Transverse colon (tissue), 4 donors: ENCODE data around the gene TXNL1. TPM values are rescaled to one million over a fixed set of nuclear protein-coding genes. Genes with fewer than 3 reads are reported as not detected.
"Not testable (repeated sequence)": the region's sequence is repeated elsewhere in the genome, so short reads cannot be mapped to it uniquely, and the experiment has no call there.

Source experiments
- DNase-seq: peaks from one replicate; pipeline ENCODE4 v3.0.0-alpha.2; 2019
- H3K27ac ChIP-seq, 4 donors: fragments of 200-600 bp; sonication (generic); 2 replicates each; pipeline ENCODE4 v1.5.1; 2016 to 2018; ENCODE audit warnings: inconsistent platforms in 4 of 4
- H3K27me3 ChIP-seq: fragments of 200-600 bp; sonication (generic); 2 replicates; pipeline ENCODE4 v1.5.1; 2017; ENCODE audit warnings: inconsistent platforms
- H3K36me3 ChIP-seq, 4 donors: fragments of 200-600 bp; sonication (generic); 2 replicates each; pipeline ENCODE4 v1.5.1; 2017 to 2019; ENCODE audit warnings: inconsistent platforms in 4 of 4
- H3K4me1 ChIP-seq, 4 donors: fragments of 200-600 bp; sonication (generic); 2 replicates each; pipeline ENCODE4 v1.5.1; 2017 to 2020; ENCODE audit warnings: inconsistent platforms in 4 of 4
- H3K4me3 ChIP-seq, 4 donors: fragments of 200-600 bp; sonication (generic); 1 replicate in 1 of 4; 2 replicates in 3 of 4; pipeline versions ENCODE4 v1.5.1 to v1.6.1; 2017 to 2019; ENCODE audit warnings: inconsistent platforms in 4 of 4
- H3K9me3 ChIP-seq, 2 donors: fragments of 200-600 bp; sonication (generic); 2 replicates each; pipeline ENCODE4 v1.5.1; 2017 to 2019; ENCODE audit warnings: inconsistent platforms in 2 of 2
- CTCF ChIP-seq, 5 experiments: fragments of 200-600 bp in 3 of 5; fragments of 450-650 bp in 2 of 5; sonication (generic) in 3 of 5; IDR thresholded peaks; 1 replicate in 2 of 5; 2 replicates in 3 of 5; pipeline ENCODE4 v1.5.1; 2016 to 2017; ENCODE audit warnings: antibody characterized with exemption in 5 of 5, inconsistent platforms in 3 of 5, mild to moderate bottlenecking in 2 of 5, moderate library complexity in 1 of 5
- EP300 ChIP-seq: sonication (generic); formaldehyde crosslinking; IDR thresholded peaks from one replicate; pipeline ENCODE4 v1.6.1; 2017; ENCODE audit warnings: antibody characterized with exemption, low read depth
- POLR2A ChIP-seq: fragments of 450-650 bp; IDR thresholded peaks from one replicate; pipeline ENCODE4 v1.6.1; 2016; ENCODE audit warnings: antibody characterized with exemption, mild to moderate bottlenecking, moderate library complexity
- POLR2AphosphoS5 ChIP-seq, 3 donors: sonication (generic); formaldehyde crosslinking; IDR thresholded peaks; one replicate each; pipeline ENCODE4 v1.6.1; 2016; ENCODE audit warnings: antibody characterized with exemption in 3 of 3
- WGBS, 2 donors: methylation state at CpG; one replicate each; pipeline ENCODE4 v1.1.5; 2018; ENCODE audit warnings: low coverage in 1 of 2; 5-methylcytosine and 5-hydroxymethylcytosine counted together
- in situ Hi-C, 4 donors: fragments of 200-750 bp; cut with MboI; loops; one replicate each; pipeline versions ENCODE4 v1.15.0 to v1.15.1; 2017; ENCODE audit warnings: low sequenced_read_pairs in 3 of 4, low pct_ligation_motif_present in 1 of 4, low pct_unique_long_range_greater_than_20kb in 1 of 4
- intact Hi-C: fragments of 100-400 bp; cut with DNase I; formaldehyde crosslinking; loops from one replicate; pipeline ENCODE4 v1.15.1; 2023; ENCODE audit warnings: low total_unique reads
- total RNA-seq, 4 donors: library from RNA; depleted of rRNA; stranded (reverse); fragments of >200 nt; gene quantifications; one replicate each; pipeline ENCODE4 v1.1.0, GENCODE V29; 2016

The TXNL1 gene
- total RNA-seq, 4 donors from 2014 or later: 3.0 to 42.1 (median 18.0) TPM

DNA sequence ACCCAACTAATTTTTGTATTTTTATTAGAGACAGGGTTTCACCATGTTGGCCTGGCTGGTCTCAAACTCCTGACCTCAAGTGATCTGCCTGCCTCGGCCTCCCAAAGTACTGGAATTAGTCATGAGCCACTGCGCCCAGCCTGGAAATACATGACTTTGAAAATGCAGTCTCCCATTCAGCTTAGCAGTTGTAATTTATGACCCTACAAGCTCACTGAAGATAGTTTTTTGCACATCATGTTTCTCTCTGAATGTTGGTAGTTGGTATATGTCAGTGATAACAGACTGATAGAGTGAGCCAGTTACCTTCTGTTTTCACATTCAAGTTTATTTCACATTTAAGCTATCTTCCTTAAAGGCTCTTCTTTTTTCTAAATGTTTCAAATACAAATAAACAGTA, 19.9 kb upstream of the TXNL1 start:
- 85% methylated on average over 2 of the region's 2 CpGs; no CpG with 5 or more reads in 1 of the 2 donors for WGBS, 2 donors
- H3K4me1 ChIP-seq: peaks cover 0 to 34% (median 16%) of the 10 kb centered on the region in 4 donors
- no peak overlapping the region for H3K4me3 ChIP-seq
- H3K27me3 ChIP-seq: no peaks in the 10 kb centered on the region
- intact Hi-C loops (no loop called here), in situ Hi-C loops (no loop called here)
- TF ChIP-seq EP300 (no peak), CTCF (IDR thresholded peaks at IDR 0.05) (no peak), POLR2AphosphoS5 (IDR thresholded peaks at IDR 0.05) (no peak), POLR2A (no peak)
- DNase-seq: no peak
- no peaks in the 10 kb centered on the region for H3K9me3 ChIP-seq
- no peak overlapping the region for H3K27ac ChIP-seq
- no peaks in the 10 kb centered on the region for H3K36me3 ChIP-seq

- intact Hi-C loops, H3K9me3 ChIP-seq, H3K36me3 ChIP-seq, H3K27me3 ChIP-seq, H3K4me3 ChIP-seq, H3K27ac ChIP-seq, DNase-seq, in situ Hi-C loops: not testable (repeated sequence)
- peaks cover 9 to 30% (median 10%) of the 10 kb centered on the region in 4 donors for H3K4me1 ChIP-seq
- 97 to 98% methylated on average over 6 to 7 of the region's 7 CpGs for WGBS, 2 donors
Measured at GRCh38 chr18:56654280-56654679, 15.9 kb upstream of the TXNL1 start.

DNA sequence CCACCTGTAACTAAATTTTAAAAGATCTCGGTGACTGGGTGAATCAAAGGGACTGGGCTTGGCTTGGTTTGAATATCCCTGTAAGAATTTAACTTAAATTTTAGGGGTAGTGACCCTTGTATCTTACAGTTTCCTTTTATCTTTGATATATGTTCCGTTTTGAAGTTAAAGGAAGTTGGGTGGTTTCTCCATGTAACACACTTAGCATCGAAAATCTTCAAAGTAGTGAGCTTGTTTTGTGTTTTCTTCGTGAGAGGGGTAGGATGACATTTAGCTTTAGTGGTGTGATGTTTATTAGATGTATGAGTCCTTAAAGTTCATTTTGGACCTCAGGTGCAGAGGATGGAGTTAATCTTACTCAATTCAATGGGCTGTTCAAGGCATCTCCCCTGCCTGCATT, 14.4 kb upstream of the TXNL1 start:
- Histone ChIP-seq H3K36me3 (no peaks in the 10 kb centered on the region), H3K27me3 (no peaks in the 10 kb centered on the region), H3K4me1 (peaks cover 9 to 30% (median 10%) of the 10 kb centered on the region in 4 donors), H3K4me3 (peak overlapping the region in 1 of 4 donors; percentile 81), H3K9me3 (no peaks in the 10 kb centered on the region), H3K27ac (no peak overlapping the region)
- in situ Hi-C loops (no loop called here), intact Hi-C loops (no loop called here)
- TF ChIP-seq EP300 (no peak), CTCF (IDR thresholded peaks at IDR 0.05) (no peak), POLR2AphosphoS5 (IDR thresholded peaks at IDR 0.05) (no peak), POLR2A (no peak)
- DNase-seq: no peak
- WGBS, 2 donors: 37 to 47% methylated on average over 2 to 4 of the region's 4 CpGs

GRCh38 chr18:56651771-56652092, 13.3 kb upstream of the TXNL1 start:
- no peak for DNase-seq
- H3K9me3 ChIP-seq: no peaks in the 10 kb centered on the region
- H3K4me1 ChIP-seq: peaks cover 9 to 30% (median 10%) of the 10 kb centered on the region in 4 donors
- in situ Hi-C loops (no loop called here), intact Hi-C loops (no loop called here)
- whole genome bisulfite sequencing, 2 donors: 4 to 5% methylated on average over 2 to 5 of the region's 5 CpGs
- H3K27me3 ChIP-seq: no peaks in the 10 kb centered on the region
- no peak for TF ChIP-seq POLR2A
- no peak for TF ChIP-seq CTCF (IDR thresholded peaks at IDR 0.05)
- TF ChIP-seq POLR2AphosphoS5 (IDR thresholded peaks at IDR 0.05): no peak
- TF ChIP-seq EP300: no peak
- H3K36me3 ChIP-seq: no peaks in the 10 kb centered on the region
- H3K4me3 ChIP-seq: peak overlapping the region; percentile 72 to 91 (median 78)
- H3K27ac ChIP-seq: peak overlapping the region; percentile 84 to 94 (median 88)
